Large intestine (tissue), 3 donors: ENCODE measurements around the gene HRAS. TPM values are rescaled to one million over a fixed set of nuclear protein-coding genes. Genes with fewer than 3 reads are reported as not detected.
A peak's percentile ranks its signal among the peaks of the same experiment; 100 is the strongest.
"Not testable (repeated sequence)": the region's sequence is repeated elsewhere in the genome, so short reads cannot be mapped to it uniquely, and the experiment has no call there.

Experiments used
- DNase-seq, 2 donors: peaks; one replicate each; pipeline versions ENCODE4 v3.0.0 to v3.0.0-alpha.2; 2013
- H3K27ac ChIP-seq: one replicate; pipeline ENCODE4 v1.5.1; 2013; ENCODE audit warnings: low read length
- H3K27me3 ChIP-seq: 2 replicates; pipeline ENCODE4 v1.6.1; 2013; ENCODE audit warnings: low read length; ENCODE audit not compliant: control insufficient read depth, insufficient read depth
- H3K36me3 ChIP-seq: 2 replicates; pipeline ENCODE4 v1.6.1; 2013; ENCODE audit warnings: low read length; ENCODE audit not compliant: control insufficient read depth, insufficient read depth
- H3K4me1 ChIP-seq: one replicate; pipeline ENCODE4 v1.6.1; 2013; ENCODE audit warnings: low read length; ENCODE audit not compliant: control insufficient read depth, insufficient read depth
- H3K4me3 ChIP-seq: one replicate; pipeline ENCODE4 v1.5.1; 2013; ENCODE audit warnings: low read length
- H3K9me3 ChIP-seq: one replicate; pipeline ENCODE4 v1.6.1; 2013; ENCODE audit warnings: mild to moderate bottlenecking, low read depth, low read length, moderate library complexity; ENCODE audit not compliant: control insufficient read depth
- WGBS: methylation state at CpG from one replicate; pipeline ENCODE4 v1.1.5; 2013; ENCODE audit warnings: low lambda C conversion rate; ENCODE audit not compliant: insufficient coverage; 5-methylcytosine and 5-hydroxymethylcytosine counted together
- polyA plus RNA-seq: library from polyadenylated mRNA; unstranded; fragments of 120-200 nt; gene quantifications from one replicate; pipeline ENCODE4 v1.2.1, GENCODE V29; 2013

Gene HRAS
- polyA plus RNA-seq, 1 donor, result 28.3 TPM

DNA sequence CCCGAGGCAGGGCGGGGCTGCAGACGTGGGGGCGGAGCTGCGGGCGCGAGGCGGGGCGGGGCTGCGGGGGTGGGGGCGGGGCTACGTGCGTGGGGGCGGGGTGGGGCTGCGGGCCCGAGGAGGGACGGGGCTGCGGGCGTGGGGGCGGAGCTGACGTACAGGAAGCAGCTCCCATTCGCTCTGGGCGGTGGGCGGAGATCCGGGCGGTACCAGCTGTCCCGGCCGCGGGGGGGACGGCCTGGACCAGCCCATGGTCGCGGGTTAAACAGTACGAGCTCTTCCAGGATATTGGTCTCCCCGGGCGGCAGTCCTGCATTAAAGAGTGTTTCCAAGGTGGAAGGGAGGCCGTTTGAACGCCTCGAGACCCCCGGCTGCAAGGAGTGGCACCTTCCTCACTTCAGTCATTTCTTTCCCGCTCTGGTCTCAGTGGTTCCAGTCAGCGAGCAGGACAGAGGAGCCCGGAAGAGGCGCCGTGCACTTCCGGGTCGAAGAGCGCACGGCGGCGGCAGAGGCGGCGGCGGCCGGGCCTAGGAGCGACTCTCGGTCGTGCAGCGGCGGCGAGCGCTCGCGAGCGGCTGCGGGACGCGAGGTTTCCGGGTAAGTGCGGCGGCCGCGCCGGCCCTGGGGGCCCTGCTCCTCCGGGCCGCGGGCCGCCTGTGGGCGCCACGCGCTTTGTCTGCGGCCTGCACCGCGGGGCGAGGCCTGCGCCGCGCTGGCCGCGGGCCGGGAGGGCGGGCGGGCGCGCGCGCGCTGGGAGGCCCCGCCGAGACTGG lies 40.8 kb upstream of the HRAS start, which contains the start of gene PHRF1:
Gene PHRF1, plus strand, starts transcription at position 475 of the 773 bp plus-strand sequence. CDS start 5,043 bp downstream, outside the sequence.
- peak; percentile 94 to 96 for DNase-seq
- Histone ChIP-seq H3K27ac (peak within 1 kb of the TSS; percentile 98), H3K36me3 (peaks cover 1% of the 10 kb centered on the region), H3K9me3 (no peaks in the 10 kb centered on the region), H3K4me1 (peaks cover 48% of the 10 kb centered on the region), H3K4me3 (peak within 1 kb of the TSS; percentile 99), H3K27me3 (peaks cover 22% of the 10 kb centered on the region)
- WGBS, result no CpG with 5 or more reads among the region's 99 CpGs

DNA sequence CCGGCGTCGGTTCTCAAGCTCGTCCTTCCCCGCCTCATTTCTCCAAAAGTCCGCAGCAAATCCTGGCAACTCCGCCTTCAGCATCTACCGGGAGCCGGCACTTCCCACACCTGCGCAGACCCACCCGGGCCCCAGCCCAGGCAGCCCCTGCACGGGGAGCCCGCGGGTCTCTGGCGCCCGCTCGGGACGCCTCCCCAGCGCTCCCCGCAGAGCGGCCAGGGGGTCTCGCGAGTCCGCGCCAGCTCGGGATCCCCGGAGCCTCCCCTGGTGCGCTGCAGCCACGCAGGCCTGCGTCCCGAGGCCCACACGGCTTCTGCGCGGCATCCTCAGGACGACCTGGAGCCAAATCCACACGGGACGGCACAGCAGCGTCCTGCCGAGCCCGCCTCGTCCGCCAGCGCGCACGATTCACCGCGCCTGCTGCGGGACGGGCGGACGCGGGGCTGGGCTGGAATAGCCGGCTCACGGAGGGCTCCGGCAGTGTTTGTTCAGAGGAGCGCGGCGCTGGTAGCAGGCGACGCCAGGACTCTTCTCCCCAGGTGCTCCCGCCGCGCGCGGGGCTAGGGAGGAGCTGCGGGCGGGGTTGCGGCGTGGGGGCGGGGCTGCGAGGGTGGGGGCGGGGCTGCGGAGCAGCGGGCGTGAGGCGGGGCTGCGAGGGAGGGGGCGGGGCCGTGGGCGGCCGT lies 40.1 kb upstream of the HRAS start:
- no CpG with 5 or more reads among the region's 81 CpGs for WGBS
- Histone ChIP-seq H3K4me3 (peak overlapping the region; percentile 41), H3K9me3 (no peaks in the 10 kb centered on the region), H3K4me1 (peaks cover 43% of the 10 kb centered on the region), H3K36me3 (no peaks in the 10 kb centered on the region), H3K27ac (no peak overlapping the region), H3K27me3 (peaks cover 24% of the 10 kb centered on the region)
- DNase-seq, result peak; percentile 59 to 72

DNA sequence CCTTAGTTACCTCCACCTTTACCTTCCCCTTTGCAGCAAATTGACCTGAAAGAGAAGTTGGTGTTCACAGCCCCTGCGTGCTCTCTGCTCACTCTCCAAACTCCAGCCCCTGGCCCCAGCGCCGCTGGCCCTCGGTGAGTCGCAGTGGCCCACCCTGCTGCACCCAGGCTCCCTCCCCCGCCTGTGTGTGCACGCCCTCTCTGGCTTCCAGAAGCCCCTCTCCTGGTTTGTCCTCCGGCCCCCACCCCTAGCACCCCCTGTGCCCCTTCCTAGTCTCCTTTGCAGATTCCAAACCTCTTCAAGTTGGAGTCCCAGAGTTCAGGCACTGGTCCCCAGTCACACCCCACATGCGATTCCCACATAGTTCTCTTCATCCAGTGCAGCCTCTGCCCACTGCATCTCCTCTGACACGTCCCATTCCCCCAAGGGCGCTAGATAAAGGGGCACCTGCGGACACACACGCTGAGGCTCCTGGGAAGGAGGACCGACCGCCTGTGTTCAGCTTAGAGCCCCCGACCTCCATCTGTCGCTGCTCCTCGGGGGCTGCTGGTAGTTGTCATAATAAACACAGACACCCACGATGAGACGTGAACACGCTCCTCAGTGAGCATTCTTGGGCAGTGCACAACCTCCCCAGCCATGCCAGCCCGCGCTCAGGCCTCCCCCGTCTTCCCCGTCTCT lies 39.4 kb upstream of the HRAS start:
- no CpG with 5 or more reads among the region's 25 CpGs for WGBS
- H3K27me3 ChIP-seq, result peaks cover 25% of the 10 kb centered on the region
- peak in 1 of 2 donors; percentile 35 for DNase-seq
- H3K4me1 ChIP-seq, result peaks cover 38% of the 10 kb centered on the region
- H3K4me3 ChIP-seq, result peak overlapping the region; percentile 41
- H3K36me3 ChIP-seq, result no peaks in the 10 kb centered on the region
- no peaks in the 10 kb centered on the region for H3K9me3 ChIP-seq
- no peak overlapping the region for H3K27ac ChIP-seq

- peak in 1 of 2 donors; percentile 64 for DNase-seq
- H3K4me3 ChIP-seq, H3K36me3 ChIP-seq, H3K27ac ChIP-seq, H3K9me3 ChIP-seq: not testable (repeated sequence)
- peaks cover 37% of the 10 kb centered on the region for H3K4me1 ChIP-seq
- H3K27me3 ChIP-seq, result peaks cover 31% of the 10 kb centered on the region
- 0% methylated on average over 1 of the region's 14 CpGs for WGBS
Observed at GRCh38 chr11:574031-574570, 38.7 kb upstream of the HRAS start.

GRCh38 chr11:573146-573759 lies 37.9 kb upstream of the HRAS start:
- Histone ChIP-seq H3K4me3 (no peak overlapping the region), H3K4me1 (peaks cover 30% of the 10 kb centered on the region), H3K27me3 (peaks cover 33% of the 10 kb centered on the region), H3K27ac (no peak overlapping the region), H3K36me3 (no peaks in the 10 kb centered on the region), H3K9me3 (no peaks in the 10 kb centered on the region)
- WGBS, result 100% methylated on average over 2 of the region's 16 CpGs
- DNase-seq, result no peak

- no peak overlapping the region for H3K27ac ChIP-seq
- no peaks in the 10 kb centered on the region for H3K9me3 ChIP-seq
- peaks cover 33% of the 10 kb centered on the region for H3K27me3 ChIP-seq
- DNase-seq, result no peak
- H3K4me1 ChIP-seq, result peaks cover 28% of the 10 kb centered on the region
- no peak overlapping the region for H3K4me3 ChIP-seq
- no CpG with 5 or more reads among the region's 8 CpGs for WGBS
- H3K36me3 ChIP-seq, result no peaks in the 10 kb centered on the region
Observed at GRCh38 chr11:571802-572185, 36.4 kb upstream of the HRAS start.

DNA sequence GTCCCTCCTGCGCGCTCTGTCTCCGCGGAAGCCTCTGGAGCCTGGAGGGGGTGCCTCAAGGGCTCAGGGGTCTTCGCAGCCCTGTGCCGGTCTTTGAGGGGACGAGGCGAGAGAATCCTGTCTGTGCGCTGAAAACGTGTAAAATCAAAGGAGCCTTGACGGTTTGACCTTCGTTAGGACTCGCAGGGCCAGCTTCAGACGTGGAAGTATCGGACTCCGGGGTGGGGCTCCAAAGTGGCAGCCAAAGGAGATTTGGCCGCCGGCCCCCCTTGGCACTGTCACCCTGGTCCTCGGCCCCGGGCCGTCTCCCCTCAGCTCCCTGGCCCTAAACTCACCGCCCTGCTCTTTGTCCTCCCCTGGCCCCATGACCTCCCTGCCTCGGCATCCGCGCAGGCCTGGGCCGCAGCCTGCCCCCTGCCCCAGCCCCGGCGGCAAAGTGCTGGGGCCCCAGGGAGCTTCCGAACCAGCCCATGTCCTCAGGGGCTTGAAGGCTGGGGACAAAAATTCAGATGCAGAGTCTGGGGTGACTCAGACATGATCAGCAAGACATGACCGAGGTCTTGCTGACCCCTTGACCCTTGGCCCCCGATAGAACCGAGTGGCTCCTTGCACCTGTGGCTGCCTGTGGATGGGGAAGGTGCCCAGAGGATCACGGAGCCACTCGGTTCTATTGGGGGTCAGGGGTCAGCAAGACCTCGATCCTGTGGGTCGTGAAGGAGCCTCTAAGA lies 33.9 kb upstream of the HRAS start:
- no peak overlapping the region for H3K27ac ChIP-seq

GRCh38 chr11:568306-569157 lies 33.2 kb upstream of the HRAS start:
- Histone ChIP-seq H3K4me3 (peak overlapping the region; percentile 63), H3K9me3 (no peaks in the 10 kb centered on the region), H3K27ac (no peak overlapping the region), H3K27me3 (peaks cover 18% of the 10 kb centered on the region), H3K36me3 (peaks cover 7% of the 10 kb centered on the region), H3K4me1 (peaks cover 16% of the 10 kb centered on the region)
- WGBS, result no CpG with 5 or more reads among the region's 123 CpGs
- DNase-seq, result peak; percentile 95 to 98

More for the DNA sequence above, 33.9 kb upstream of the HRAS start:
- Histone ChIP-seq H3K4me3 (peak overlapping the region; percentile 63), H3K36me3 (no peaks in the 10 kb centered on the region), H3K9me3 (no peaks in the 10 kb centered on the region), H3K4me1 (peaks cover 20% of the 10 kb centered on the region), H3K27me3 (peaks cover 21% of the 10 kb centered on the region)
- WGBS, result no CpG with 5 or more reads among the region's 36 CpGs
- peak in 1 of 2 donors; percentile 39 for DNase-seq
